OCI-M1 (cell line): ENCODE data around the gene BMPR1A.
"Not testable (repeated sequence)": the region's sequence is repeated elsewhere in the genome, so short reads cannot be mapped to it uniquely, and the experiment has no call there.

Experiments
- DNase-seq: peaks from one replicate; lab custom pipeline; 2025; lab: John Stamatoyannopoulos, UW

BMPR1A gene

GRCh38 chr10:86878983-86879713 lies 122.7 kb downstream of the BMPR1A start:
- no peak for DNase-seq

GRCh38 chr10:86880971-86881370 lies 124.6 kb downstream of the BMPR1A start:
- no peak for DNase-seq

- DNase-seq, result peak; percentile 89
These were observed 132.4 kb downstream of the BMPR1A start for GRCh38 chr10:86888585-86889381.

GRCh38 chr10:86889997-86890396 lies 133.6 kb downstream of the BMPR1A start:
- no peak for DNase-seq

- no peak for DNase-seq
These were observed 142.1 kb downstream of the BMPR1A start for GRCh38 chr10:86898511-86898910.

GRCh38 chr10:86899132-86899531 lies 142.7 kb downstream of the BMPR1A start:
- DNase-seq, result no peak

GRCh38 chr10:86899670-86900276 lies 143.4 kb downstream of the BMPR1A start:
- DNase-seq, result peak; percentile 88

GRCh38 chr10:86900955-86901354 lies 144.5 kb downstream of the BMPR1A start:
- DNase-seq, result no peak

- DNase-seq, result no peak
These were observed 148.2 kb downstream of the BMPR1A start for GRCh38 chr10:86904600-86904999.

- DNase-seq, result no peak
These were observed 149.0 kb downstream of the BMPR1A start for GRCh38 chr10:86905429-86905828.

GRCh38 chr10:86914734-86915133 lies 158.3 kb downstream of the BMPR1A start:
- DNase-seq, result no peak

- DNase-seq, result no peak
These were observed 161.6 kb downstream of the BMPR1A start for GRCh38 chr10:86918022-86918471.

- DNase-seq, result no peak
These were observed 166.1 kb downstream of the BMPR1A start for GRCh38 chr10:86922553-86922961.

- no peak for DNase-seq
These were observed 173.3 kb downstream of the BMPR1A start for GRCh38 chr10:86929468-86930380.

GRCh38 chr10:86931872-86932271 lies 175.5 kb downstream of the BMPR1A start:
- no peak for DNase-seq

GRCh38 chr10:86932674-86933073 lies 176.3 kb downstream of the BMPR1A start:
- DNase-seq, result no peak

GRCh38 chr10:86934162-86934711 lies 177.8 kb downstream of the BMPR1A start:
- DNase-seq, result not testable (repeated sequence)

- peak; percentile 12 for DNase-seq
These were observed 180.5 kb downstream of the BMPR1A start for GRCh38 chr10:86936661-86937501.

GRCh38 chr10:86937502-86938154 lies 181.2 kb downstream of the BMPR1A start:
- DNase-seq, result no peak

GRCh38 chr10:86938260-86938659 lies 181.8 kb downstream of the BMPR1A start:
- no peak for DNase-seq
